ENCODE results near the gene SORCS3. TPM values are rescaled to one million over a fixed set of nuclear protein-coding genes. Genes with fewer than 3 reads are reported as not detected.

SORCS3 gene
- polyA plus RNA-seq, 1 donor from 2014 or later, result 9.8 TPM

GRCh38 chr10:105113666-105114065, 472.6 kb downstream of the SORCS3 start:
- H4K20me1 ChIP-seq (ENCODE audit: insufficient read depth), result no peaks in the 10 kb centered on the region
- H3K4me3 ChIP-seq (ENCODE audit: low read length), result no peak overlapping the region
- H3F3A ChIP-seq (ENCODE audit: insufficient read depth, low read length, poor library complexity, severe bottlenecking), result no peaks in the 10 kb centered on the region
- no peak for TF ChIP-seq EZH2 (IDR thresholded peaks at IDR 0.05; ENCODE audit: borderline replicate concordance, insufficient read depth, low read length, poor library complexity, severe bottlenecking)
- no peak for TF ChIP-seq MXI1 (conservative IDR thresholded peaks at IDR 0.05; ENCODE audit: poor library complexity, severe bottlenecking)
- no peak for TF ChIP-seq CTCF (IDR thresholded peaks at IDR 0.05; ENCODE audit: poor library complexity, severe bottlenecking)
- no peak for TF ChIP-seq RAD21 (conservative IDR thresholded peaks at IDR 0.05)
- TF ChIP-seq POLR2AphosphoS5 (IDR thresholded peaks at IDR 0.05), result no peak
- no peak for TF ChIP-seq REST (IDR thresholded peaks at IDR 0.05; ENCODE audit: borderline replicate concordance)
- no peak for TF ChIP-seq EP300 (conservative IDR thresholded peaks at IDR 0.05; ENCODE audit: poor library complexity, severe bottlenecking)
- H3K9ac ChIP-seq (ENCODE audit: low read length), result no peak overlapping the region
- H3K9me3 ChIP-seq (ENCODE audit: low read length), result no peaks in the 10 kb centered on the region
- no peak overlapping the region for H3K27ac ChIP-seq (ENCODE audit: low read length)
- H2AFZ ChIP-seq (ENCODE audit: low read depth, low read length), result no peak overlapping the region
- no peaks in the 10 kb centered on the region for H3K27me3 ChIP-seq (ENCODE audit: insufficient read depth, low read depth, low read length)
- H3K79me2 ChIP-seq (replicated peaks; ENCODE audit: insufficient read depth, low read length), result no peaks in the 10 kb centered on the region
- H3K9me2 ChIP-seq (ENCODE audit: insufficient read depth, low read length), result no peaks in the 10 kb centered on the region
- H3K4me2 ChIP-seq (ENCODE audit: low read length), result no peak overlapping the region
- no peaks in the 10 kb centered on the region for H3K36me3 ChIP-seq (ENCODE audit: insufficient read depth, low read length)

- Histone ChIP-seq H3K27me3 (ENCODE audit: insufficient read depth, low read depth, low read length) (no peaks in the 10 kb centered on the region), H3K9me2 (ENCODE audit: insufficient read depth, low read length) (no peaks in the 10 kb centered on the region), H3K4me2 (ENCODE audit: low read length) (no peak overlapping the region), H3K27ac (ENCODE audit: low read length) (no peak overlapping the region), H3K4me3 (ENCODE audit: low read length) (no peak overlapping the region), H3K36me3 (ENCODE audit: insufficient read depth, low read length) (no peaks in the 10 kb centered on the region), H2AFZ (ENCODE audit: low read depth, low read length) (no peak overlapping the region), H3F3A (ENCODE audit: insufficient read depth, low read length, poor library complexity, severe bottlenecking) (no peaks in the 10 kb centered on the region), H3K9ac (ENCODE audit: low read length) (no peak overlapping the region), H4K20me1 (ENCODE audit: insufficient read depth) (no peaks in the 10 kb centered on the region), H3K79me2 (replicated peaks; ENCODE audit: insufficient read depth, low read length) (no peaks in the 10 kb centered on the region), H3K9me3 (ENCODE audit: low read length) (peaks cover 4% of the 10 kb centered on the region)
- no peak for TF ChIP-seq RAD21 (conservative IDR thresholded peaks at IDR 0.05)
- no peak for TF ChIP-seq POLR2AphosphoS5 (IDR thresholded peaks at IDR 0.05)
- no peak for TF ChIP-seq EZH2 (IDR thresholded peaks at IDR 0.05; ENCODE audit: borderline replicate concordance, insufficient read depth, low read length, poor library complexity, severe bottlenecking)
- TF ChIP-seq EP300 (conservative IDR thresholded peaks at IDR 0.05; ENCODE audit: poor library complexity, severe bottlenecking), result no peak
- no peak for TF ChIP-seq TAF1 (IDR thresholded peaks at IDR 0.05; ENCODE audit: low read depth)
- TF ChIP-seq SMC3 (conservative IDR thresholded peaks at IDR 0.05; ENCODE audit: poor library complexity), result no peak
Observed at GRCh38 chr10:105121743-105122142, 480.7 kb downstream of the SORCS3 start.
